GM12801 (cell line): Measurements from ENCODE around the gene KIF1A.

Experiments used
- CTCF ChIP-seq: IDR thresholded peaks from one replicate; pipeline ENCODE4 v1.5.1; 2011; ENCODE audit warnings: control low read depth; ENCODE audit not compliant: insufficient read length; ENCODE audit errors: extremely low read depth

The KIF1A gene

GRCh38 chr2:240840435-240841060 lies 20.5 kb upstream of the KIF1A start:
- no peak for TF ChIP-seq CTCF

- no peak for TF ChIP-seq CTCF
Measured at GRCh38 chr2:240839152-240840143, 19.4 kb upstream of the KIF1A start.

GRCh38 chr2:240837621-240838020 lies 17.6 kb upstream of the KIF1A start:
- TF ChIP-seq CTCF, result no peak

- TF ChIP-seq CTCF, result no peak
Measured at GRCh38 chr2:240836781-240837467, 16.9 kb upstream of the KIF1A start.

- TF ChIP-seq CTCF, result no peak
Measured at GRCh38 chr2:240835528-240835927, 15.5 kb upstream of the KIF1A start.

GRCh38 chr2:240834377-240834975 lies 14.5 kb upstream of the KIF1A start:
- no peak for TF ChIP-seq CTCF

- no peak for TF ChIP-seq CTCF
Measured at GRCh38 chr2:240833724-240834285, 13.8 kb upstream of the KIF1A start.
